K562 (cell line): Measurements from ENCODE around the gene OSBPL3. TPM values are rescaled to one million over a fixed set of nuclear protein-coding genes. Genes with fewer than 3 reads are reported as not detected.

Experiments used
- CEBPB ChIP-seq: fragments of 450-650 bp; IDR thresholded peaks from 2 replicates; pipeline ENCODE4 v1.6.1; 2016; ENCODE audit warnings: missing genetic modification characterization, missing compliant biosample characterization
- DDX20 ChIP-seq: fragments of 450-650 bp; IDR thresholded peaks from 2 replicates; pipeline ENCODE4 v1.6.1; 2016; ENCODE audit warnings: missing genetic modification characterization, low read depth, mild to moderate bottlenecking, missing compliant biosample characterization, moderate library complexity
- DMBX1 ChIP-seq: fragments of 250-450 bp; sonication (Bioruptor Pico); IDR thresholded peaks from 2 replicates; pipeline ENCODE4 v1.8.0; 2022; ENCODE audit warnings: inconsistent platforms, mild to moderate bottlenecking, moderate library complexity, borderline replicate concordance
- ETV6 ChIP-seq, 3 experiments: fragments of 150-350 bp in 1 of 3; sonication (generic) in 1 of 3; formaldehyde crosslinking in 1 of 3; IDR thresholded peaks; 2 replicates each; pipeline versions ENCODE4 v1.6.1 to v1.8.0; 2014 to 2022; ENCODE audit warnings: borderline replicate concordance in 2 of 3, low read depth in 2 of 3, antibody characterized with exemption in 1 of 3, low read length in 1 of 3, mild to moderate bottlenecking in 1 of 3, missing genetic modification reagents in 1 of 3
- FOXK2 ChIP-seq, 2 experiments: fragments of 450-650 bp; IDR thresholded peaks in 1 of 2; conservative IDR thresholded peaks in 1 of 2; 2 replicates each; pipeline ENCODE4 v1.6.1; 2016; ENCODE audit warnings: low read depth in 2 of 2, mild to moderate bottlenecking in 1 of 2
- MEF2A ChIP-seq: IDR thresholded peaks from 2 replicates; pipeline ENCODE4 v1.6.1; 2011; ENCODE audit warnings: low read depth, mild to moderate bottlenecking, low read length, moderate library complexity; ENCODE audit not compliant: control insufficient read depth
- NRF1 ChIP-seq, 2 experiments: fragments of 450-650 bp; IDR thresholded peaks in 1 of 2; conservative IDR thresholded peaks in 1 of 2; 2 replicates each; pipeline ENCODE4 v1.6.1; 2014; ENCODE audit warnings: mild to moderate bottlenecking in 2 of 2
- POLR2A ChIP-seq: fragments of 450-650 bp; conservative IDR thresholded peaks from 2 replicates; pipeline ENCODE4 v1.6.1; 2016
- POU5F1 ChIP-seq: fragments of 150-350 bp; IDR thresholded peaks from 2 replicates; pipeline ENCODE4 v1.6.1; 2014; ENCODE audit warnings: borderline replicate concordance, low read length, low read depth, mild to moderate bottlenecking; ENCODE audit not compliant: partially characterized antibody
- RBBP5 ChIP-seq: fragments of 200-600 bp; sonication (generic); IDR thresholded peaks from 2 replicates; pipeline ENCODE4 v1.6.1; 2012; ENCODE audit warnings: borderline replicate concordance, mild to moderate bottlenecking, low read length, control low read depth, inconsistent platforms; ENCODE audit not compliant: insufficient read depth, poor library complexity, severe bottlenecking
- SAP30 ChIP-seq: fragments of 200-600 bp; sonication (generic); IDR thresholded peaks from 2 replicates; pipeline ENCODE4 v1.6.1; 2012; ENCODE audit warnings: borderline replicate concordance, low read depth, mild to moderate bottlenecking, moderate library complexity, low read length, control low read depth, inconsistent platforms; ENCODE audit not compliant: insufficient read depth, poor library complexity, severe bottlenecking
- ZC3H8 ChIP-seq: fragments of 450-650 bp; IDR thresholded peaks from 2 replicates; pipeline ENCODE4 v1.6.1; 2017
- ZKSCAN3 ChIP-seq: fragments of 250-450 bp; sonication (Bioruptor Pico); IDR thresholded peaks from 2 replicates; pipeline ENCODE4 v1.4.0; 2020
- ZNF274 ChIP-seq: IDR thresholded peaks from 2 replicates; pipeline ENCODE4 v1.6.1; 2011; ENCODE audit warnings: low read depth, mild to moderate bottlenecking, low read length, moderate library complexity, borderline replicate concordance
- ZNF695 ChIP-seq: fragments of 450-650 bp; formaldehyde crosslinking; IDR thresholded peaks from 2 replicates; pipeline ENCODE4 v1.4.0; 2020; ENCODE audit warnings: mild to moderate bottlenecking, moderate library complexity
- polyA plus RNA-seq, 8 experiments: library from polyadenylated mRNA; depleted of rRNA in 4 of 8; stranded (reverse) in 5 of 8; unstranded in 3 of 8; fragments of >200 nt; fragmentation: Nextera tagmentation in 2 of 8; fragmentation: Illumina TruSeq in 1 of 8; extraction: Ambion mirVana in 2 of 8; extraction: Trizol in 1 of 8; gene quantifications; 2 replicates each; pipeline versions ENCODE4 v1.2.1 to v1.2.3, GENCODE V29; 2011 to 2014; ENCODE audit warnings: inconsistent platforms in 1 of 8, missing spikeins in 1 of 8
- total RNA-seq, 7 experiments: library from RNA; depleted of rRNA in 6 of 7; stranded (reverse); fragments of >200 nt in 6 of 7; fragmentation: Illumina TruSeq in 2 of 7; extraction: Trizol in 2 of 7; gene quantifications; 2 replicates each; pipeline versions ENCODE4 v1.2.1 to v1.2.3, GENCODE V29; 2011 to 2021; ENCODE audit warnings: low replicate concordance in 1 of 7
- TF ChIP-seq, protein P1 (sequence below): sonication (generic); formaldehyde crosslinking; IDR thresholded peaks from 2 replicates; pipeline ENCODE4 v1.8.1; 2023; ENCODE audit warnings: mild to moderate bottlenecking, missing genetic modification reagents
- TF ChIP-seq, protein P2 (sequence below): fragments of 250-450 bp; sonication (Bioruptor Pico); IDR thresholded peaks from 2 replicates; pipeline ENCODE4 v1.5.0; 2022; ENCODE audit warnings: mild to moderate bottlenecking
- TF ChIP-seq, protein P3 (sequence below): sonication (generic); formaldehyde crosslinking; IDR thresholded peaks from 2 replicates; pipeline ENCODE4 v1.8.0; 2022; ENCODE audit warnings: missing genetic modification reagents, mild to moderate bottlenecking, moderate library complexity, borderline replicate concordance
- TF ChIP-seq, protein P4 (sequence below), 2 experiments: fragments of 200-800 bp in 1 of 2; sonication (Bioruptor generic) in 1 of 2; sonication (generic) in 1 of 2; formaldehyde crosslinking in 1 of 2; IDR thresholded peaks in 1 of 2; conservative IDR thresholded peaks in 1 of 2; 2 replicates each; pipeline versions ENCODE4 v1.5.0 to v1.6.1; 2016 to 2020; ENCODE audit warnings: missing compliant biosample characterization in 1 of 2, missing genetic modification characterization in 1 of 2, missing genetic modification reagents in 1 of 2

Gene OSBPL3
- total and polyA plus RNA-seq, 9 of the 15 experiments (the other 6 are each of a cell fraction or from before 2014, with no cell fraction given) = 4.8 to 37.2 (median 26.5) TPM

DNA sequence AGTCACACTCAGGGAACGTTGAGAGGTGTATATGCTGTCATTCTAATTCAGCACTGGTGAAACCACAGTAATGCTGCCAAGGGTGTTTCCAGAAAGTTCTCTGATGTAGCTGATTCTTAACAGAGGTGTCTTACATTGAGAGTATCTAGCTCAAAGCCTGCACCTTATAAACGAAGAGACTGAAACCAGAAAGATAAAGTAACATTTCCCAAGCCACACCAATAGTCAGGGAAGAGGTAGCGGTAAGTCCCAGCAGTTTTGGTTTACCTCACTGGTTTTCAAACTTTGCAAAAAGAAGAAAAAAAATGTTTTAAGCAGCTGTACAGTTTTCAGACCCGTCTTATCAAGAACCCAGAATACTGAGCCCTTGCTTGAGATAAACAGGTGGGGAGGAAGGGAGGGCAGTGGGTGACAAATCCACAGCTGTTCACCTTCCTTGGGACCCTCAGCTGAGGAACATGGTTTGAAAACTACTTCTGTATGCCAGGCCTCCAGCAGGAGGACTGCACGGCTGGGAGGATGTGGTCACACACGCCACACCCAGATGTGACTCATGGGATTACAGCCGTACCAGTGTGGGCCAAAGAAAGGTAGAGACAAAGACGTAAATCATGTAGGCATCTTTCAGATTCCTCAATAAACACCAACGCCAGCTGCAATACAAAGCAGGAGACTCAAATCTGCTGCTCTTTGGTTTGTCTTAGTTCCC lies 158.8 kb downstream of the OSBPL3 start (continued):
- no peak for TF ChIP-seq RBBP5
- TF ChIP-seq, protein P1, sequence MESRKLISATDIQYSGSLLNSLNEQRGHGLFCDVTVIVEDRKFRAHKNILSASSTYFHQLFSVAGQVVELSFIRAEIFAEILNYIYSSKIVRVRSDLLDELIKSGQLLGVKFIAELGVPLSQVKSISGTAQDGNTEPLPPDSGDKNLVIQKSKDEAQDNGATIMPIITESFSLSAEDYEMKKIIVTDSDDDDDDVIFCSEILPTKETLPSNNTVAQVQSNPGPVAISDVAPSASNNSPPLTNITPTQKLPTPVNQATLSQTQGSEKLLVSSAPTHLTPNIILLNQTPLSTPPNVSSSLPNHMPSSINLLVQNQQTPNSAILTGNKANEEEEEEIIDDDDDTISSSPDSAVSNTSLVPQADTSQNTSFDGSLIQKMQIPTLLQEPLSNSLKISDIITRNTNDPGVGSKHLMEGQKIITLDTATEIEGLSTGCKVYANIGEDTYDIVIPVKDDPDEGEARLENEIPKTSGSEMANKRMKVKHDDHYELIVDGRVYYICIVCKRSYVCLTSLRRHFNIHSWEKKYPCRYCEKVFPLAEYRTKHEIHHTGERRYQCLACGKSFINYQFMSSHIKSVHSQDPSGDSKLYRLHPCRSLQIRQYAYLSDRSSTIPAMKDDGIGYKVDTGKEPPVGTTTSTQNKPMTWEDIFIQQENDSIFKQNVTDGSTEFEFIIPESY (CRISPR knock-in tag) = no peak
- no peak for TF ChIP-seq DDX20 (tag)
- no peak for TF ChIP-seq NRF1 (conservative IDR thresholded peaks at IDR 0.05 in 1 of 2, IDR thresholded peaks at IDR 0.05 in 1 of 2)
- peak; percentile 75 for TF ChIP-seq DMBX1 (CRISPR knock-in tag)
- no peak for TF ChIP-seq ZC3H8
- TF ChIP-seq, protein P2, sequence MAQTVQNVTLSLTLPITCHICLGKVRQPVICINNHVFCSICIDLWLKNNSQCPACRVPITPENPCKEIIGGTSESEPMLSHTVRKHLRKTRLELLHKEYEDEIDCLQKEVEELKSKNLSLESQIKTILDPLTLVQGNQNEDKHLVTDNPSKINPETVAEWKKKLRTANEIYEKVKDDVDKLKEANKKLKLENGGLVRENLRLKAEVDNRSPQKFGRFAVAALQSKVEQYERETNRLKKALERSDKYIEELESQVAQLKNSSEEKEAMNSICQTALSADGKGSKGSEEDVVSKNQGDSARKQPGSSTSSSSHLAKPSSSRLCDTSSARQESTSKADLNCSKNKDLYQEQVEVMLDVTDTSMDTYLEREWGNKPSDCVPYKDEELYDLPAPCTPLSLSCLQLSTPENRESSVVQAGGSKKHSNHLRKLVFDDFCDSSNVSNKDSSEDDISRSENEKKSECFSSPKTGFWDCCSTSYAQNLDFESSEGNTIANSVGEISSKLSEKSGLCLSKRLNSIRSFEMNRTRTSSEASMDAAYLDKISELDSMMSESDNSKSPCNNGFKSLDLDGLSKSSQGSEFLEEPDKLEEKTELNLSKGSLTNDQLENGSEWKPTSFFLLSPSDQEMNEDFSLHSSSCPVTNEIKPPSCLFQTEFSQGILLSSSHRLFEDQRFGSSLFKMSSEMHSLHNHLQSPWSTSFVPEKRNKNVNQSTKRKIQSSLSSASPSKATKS (CRISPR knock-in tag) = no peak
- TF ChIP-seq ZKSCAN3 (CRISPR knock-in tag) = no peak
- no peak for TF ChIP-seq ZNF274
- no peak for TF ChIP-seq SAP30
- TF ChIP-seq, protein P3, sequence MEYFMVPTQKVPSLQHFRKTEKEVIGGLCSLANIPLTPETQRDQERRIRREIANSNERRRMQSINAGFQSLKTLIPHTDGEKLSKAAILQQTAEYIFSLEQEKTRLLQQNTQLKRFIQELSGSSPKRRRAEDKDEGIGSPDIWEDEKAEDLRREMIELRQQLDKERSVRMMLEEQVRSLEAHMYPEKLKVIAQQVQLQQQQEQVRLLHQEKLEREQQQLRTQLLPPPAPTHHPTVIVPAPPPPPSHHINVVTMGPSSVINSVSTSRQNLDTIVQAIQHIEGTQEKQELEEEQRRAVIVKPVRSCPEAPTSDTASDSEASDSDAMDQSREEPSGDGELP (CRISPR knock-in tag) = peak; percentile 96
- 0 out of 2 replicates have a peak, but pooled peaks have one; percentile 40 for TF ChIP-seq POLR2A
- no peak for TF ChIP-seq POU5F1
- peak; percentile 50 for TF ChIP-seq CEBPB (tag)
- no peak for TF ChIP-seq ETV6 (IDR thresholded peaks at IDR 0.05; ENCODE audit: borderline replicate concordance in 1 of 2, low read depth in 2 of 2, low read length in 1 of 2)
- no peak for TF ChIP-seq ETV6 (CRISPR knock-in tag; IDR thresholded peaks at IDR 0.05; ENCODE audit: borderline replicate concordance)
- TF ChIP-seq MEF2A = no peak
- TF ChIP-seq FOXK2 (conservative IDR thresholded peaks at IDR 0.05 in 1 of 2, IDR thresholded peaks at IDR 0.05 in 1 of 2; ENCODE audit: low read depth in 2 of 2) = 0 out of 4 replicates have a peak, but pooled peaks have one; percentile 14 to 29
- TF ChIP-seq, protein P4, sequence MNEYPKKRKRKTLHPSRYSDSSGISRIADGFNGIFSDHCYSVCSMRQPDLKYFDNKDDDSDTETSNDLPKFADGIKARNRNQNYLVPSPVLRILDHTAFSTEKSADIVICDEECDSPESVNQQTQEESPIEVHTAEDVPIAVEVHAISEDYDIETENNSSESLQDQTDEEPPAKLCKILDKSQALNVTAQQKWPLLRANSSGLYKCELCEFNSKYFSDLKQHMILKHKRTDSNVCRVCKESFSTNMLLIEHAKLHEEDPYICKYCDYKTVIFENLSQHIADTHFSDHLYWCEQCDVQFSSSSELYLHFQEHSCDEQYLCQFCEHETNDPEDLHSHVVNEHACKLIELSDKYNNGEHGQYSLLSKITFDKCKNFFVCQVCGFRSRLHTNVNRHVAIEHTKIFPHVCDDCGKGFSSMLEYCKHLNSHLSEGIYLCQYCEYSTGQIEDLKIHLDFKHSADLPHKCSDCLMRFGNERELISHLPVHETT (CRISPR knock-in tag; conservative IDR thresholded peaks at IDR 0.05 in 1 of 2, IDR thresholded peaks at IDR 0.05 in 1 of 2) = peak in 1 of 2 experiments; percentile 55; a peak in 1 of 4 replicates
- TF ChIP-seq ZNF695 (CRISPR knock-in tag) = no peak
